Cerebellar cortex (tissue), 1 donor: ENCODE measurements around the gene RAP1GAP.

Source experiments
- DNase-seq: peaks from one replicate; pipeline ENCODE4 v3.0.0-alpha.2; 2015; ENCODE audit warnings: low spot score

Gene RAP1GAP

DNA sequence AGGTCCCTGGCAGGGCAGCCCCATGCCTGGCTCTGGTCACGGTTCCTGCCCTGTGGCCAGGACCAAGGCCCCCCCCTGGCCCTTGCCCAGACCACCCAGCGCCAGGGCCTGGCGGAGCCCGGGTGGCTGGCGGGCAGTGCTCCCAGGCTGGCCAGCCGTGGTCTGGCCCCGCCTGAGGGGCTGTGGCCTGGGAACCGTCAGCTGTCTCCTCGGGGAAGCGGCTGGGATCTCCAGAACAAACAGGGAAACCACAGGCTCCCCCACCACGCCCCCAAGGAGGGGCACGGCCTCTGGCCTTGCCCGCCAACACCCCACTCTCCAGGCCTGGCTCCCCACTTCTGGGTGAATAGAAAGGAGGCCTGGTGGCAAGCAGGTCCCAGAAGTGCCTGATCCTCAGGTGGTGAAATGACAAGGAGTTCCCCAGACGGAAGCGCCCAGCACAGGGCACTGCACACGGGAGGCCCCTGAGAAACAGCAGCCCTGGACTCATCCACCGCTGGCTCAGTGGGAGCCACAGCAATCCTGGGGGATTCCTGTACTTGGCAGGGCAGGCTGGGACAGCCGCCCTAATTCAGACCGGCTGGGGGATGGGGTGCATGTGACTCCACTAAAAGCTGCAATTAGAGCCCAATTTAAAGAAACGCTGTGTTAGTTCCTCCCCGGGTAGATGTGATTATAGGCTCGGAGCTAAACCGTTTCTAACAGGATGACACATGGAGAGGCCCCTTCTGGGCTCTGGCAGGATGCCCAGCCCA lies 78.9 kb downstream of the RAP1GAP start:
- peak; percentile 11 for DNase-seq

DNA sequence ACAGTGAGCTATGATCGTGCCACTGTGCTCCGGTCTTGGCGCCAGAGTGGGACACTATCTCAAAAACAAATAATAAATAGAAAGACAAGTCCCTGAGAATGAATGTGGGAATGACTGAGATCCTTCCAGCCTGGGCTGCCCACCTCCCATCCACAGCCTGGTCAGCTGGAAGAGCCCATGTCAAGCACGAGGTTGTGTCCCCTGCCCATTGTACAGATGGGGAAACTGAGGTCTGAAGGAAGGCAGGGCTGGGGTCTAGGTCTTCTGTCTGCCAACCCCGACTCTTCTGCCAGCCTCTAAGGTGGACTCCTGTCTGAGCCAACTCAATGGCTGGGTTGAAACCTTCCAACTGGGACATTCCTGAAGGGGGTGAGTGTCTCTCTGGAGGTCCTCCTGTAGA lies 79.5 kb downstream of the RAP1GAP start:
- no peak for DNase-seq

DNA sequence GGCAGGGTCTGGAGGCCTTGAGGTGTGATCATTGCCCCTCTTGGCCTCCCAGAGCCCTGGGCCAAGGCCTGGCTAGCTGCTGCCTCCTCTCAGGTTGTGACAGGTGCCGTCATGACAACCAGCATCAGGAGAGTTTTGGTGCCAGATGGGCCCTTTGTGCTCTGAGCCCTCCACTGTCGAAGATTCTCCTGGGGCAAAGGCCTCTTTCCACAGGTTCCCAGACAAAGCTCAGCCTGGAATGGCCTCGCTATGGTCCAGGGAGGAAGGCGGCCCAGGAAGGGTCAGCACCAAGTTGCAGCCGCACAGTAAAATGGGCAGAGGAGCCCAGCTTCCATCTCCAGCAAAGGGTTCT lies 81.6 kb downstream of the RAP1GAP start:
- no peak for DNase-seq

DNA sequence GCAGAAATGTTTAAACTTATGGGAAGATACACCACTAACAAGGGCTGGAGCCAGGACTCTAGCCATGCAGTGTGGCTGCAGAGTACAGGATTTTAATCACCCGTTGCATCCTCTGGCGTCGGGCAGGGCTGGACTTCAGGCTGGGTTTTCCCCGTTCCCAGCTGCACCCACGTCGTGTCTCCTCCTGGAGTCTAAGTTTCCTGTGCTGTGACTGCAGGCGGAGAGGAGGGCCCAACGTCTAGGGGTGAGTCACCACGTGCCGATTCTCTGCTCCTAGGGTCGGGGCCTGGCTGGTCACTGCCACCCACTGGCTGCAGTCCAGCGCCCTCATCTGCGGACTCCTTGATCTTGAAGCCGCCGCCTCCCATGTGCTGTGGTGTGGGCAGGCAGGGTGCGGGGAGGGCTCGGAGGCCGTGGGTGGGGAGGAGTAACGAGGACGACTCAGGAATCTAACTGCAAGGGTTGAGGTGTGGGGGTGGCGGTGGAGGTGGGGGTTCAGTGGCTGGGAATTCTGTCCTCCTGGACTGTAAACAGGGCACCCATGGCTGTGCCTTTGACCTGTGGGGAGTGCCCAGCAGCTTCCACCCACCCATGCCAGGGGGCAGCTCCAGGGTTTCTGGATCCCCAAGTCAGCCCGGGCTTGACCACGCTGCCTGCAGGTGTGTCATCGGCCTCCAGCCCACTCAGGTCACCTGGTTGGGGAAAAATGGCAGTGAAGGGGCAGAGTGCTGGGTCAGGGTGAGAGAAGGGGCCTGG lies 82.1 kb downstream of the RAP1GAP start:
- no peak for DNase-seq

DNA sequence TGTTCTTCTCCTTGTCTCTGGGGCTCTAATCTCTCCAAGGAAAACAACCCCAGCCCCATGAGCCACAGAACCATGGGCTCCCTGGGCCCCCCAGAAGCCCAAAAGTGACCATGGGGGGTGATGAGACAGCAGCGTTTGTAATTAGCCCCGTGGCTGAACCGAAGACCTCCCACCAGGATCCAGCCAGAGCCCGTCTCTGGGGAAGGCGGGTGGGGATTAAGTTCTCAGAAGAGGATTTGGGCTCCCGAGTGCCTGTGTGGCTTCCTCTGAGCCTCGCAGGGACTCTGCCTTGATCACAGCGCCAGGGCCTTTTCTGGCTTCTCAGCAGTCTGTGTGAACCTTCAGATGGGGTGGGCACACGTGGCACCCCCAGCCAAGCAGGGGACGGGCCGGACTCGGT lies 82.9 kb downstream of the RAP1GAP start:
- no peak for DNase-seq

DNA sequence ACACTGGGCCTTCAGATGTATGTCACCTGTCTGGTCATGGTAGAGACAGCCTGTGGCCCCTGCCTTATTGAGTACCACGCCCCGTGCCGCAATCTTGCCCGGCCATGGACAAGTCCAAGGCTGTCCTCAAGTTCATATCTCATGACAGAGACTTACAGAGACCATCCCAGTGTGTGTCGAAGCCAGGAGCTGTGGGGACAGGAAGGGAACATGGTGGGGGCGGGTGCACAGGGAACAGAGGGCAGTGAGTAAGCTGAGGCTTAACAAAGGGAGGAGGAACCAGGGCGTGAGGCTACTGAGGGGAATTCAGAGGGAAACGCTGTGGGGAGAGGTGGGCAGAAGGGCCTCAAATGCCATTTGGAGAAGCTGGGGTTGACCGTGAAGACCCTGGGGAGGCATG lies 84.1 kb downstream of the RAP1GAP start:
- no peak for DNase-seq

DNA sequence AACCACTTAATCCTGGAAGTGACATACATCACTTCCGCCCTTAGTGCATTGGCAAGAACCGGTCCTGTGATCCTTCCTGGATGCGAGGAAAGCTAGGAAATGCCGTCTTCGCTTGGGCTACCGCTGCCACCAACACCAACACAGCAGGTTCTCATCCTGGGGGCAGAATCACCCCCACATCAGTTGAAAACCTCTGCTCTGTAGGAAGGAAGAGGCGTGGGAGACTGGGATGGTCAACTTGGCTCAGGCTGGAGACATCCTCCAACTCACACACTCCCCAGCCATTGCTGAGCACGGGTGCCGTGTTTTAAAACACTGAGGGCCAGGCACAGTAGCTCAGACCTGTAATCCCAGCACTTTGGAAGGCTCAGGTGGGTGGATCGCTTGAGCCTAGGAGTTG lies 85.1 kb downstream of the RAP1GAP start:
- DNase-seq, result no peak

DNA sequence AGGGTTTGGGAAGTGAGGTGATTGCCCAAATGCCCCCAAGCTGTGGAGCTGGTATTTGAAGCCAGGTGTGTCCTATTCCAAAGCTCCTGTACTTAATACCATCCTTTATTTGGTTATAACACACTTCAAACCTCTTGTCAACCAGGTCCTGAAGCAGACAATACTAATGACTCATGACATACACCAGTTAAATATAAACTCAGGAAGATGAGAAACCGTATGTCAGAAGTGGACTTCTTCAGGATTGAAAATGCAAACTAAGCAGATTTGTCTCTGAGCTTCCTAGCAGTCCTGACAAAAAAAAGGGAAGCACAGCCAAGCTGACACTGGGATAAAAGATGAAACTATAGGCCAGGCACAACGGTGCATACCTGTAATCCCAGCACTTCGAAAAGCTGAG lies 89.4 kb downstream of the RAP1GAP start:
- DNase-seq, result no peak

DNA sequence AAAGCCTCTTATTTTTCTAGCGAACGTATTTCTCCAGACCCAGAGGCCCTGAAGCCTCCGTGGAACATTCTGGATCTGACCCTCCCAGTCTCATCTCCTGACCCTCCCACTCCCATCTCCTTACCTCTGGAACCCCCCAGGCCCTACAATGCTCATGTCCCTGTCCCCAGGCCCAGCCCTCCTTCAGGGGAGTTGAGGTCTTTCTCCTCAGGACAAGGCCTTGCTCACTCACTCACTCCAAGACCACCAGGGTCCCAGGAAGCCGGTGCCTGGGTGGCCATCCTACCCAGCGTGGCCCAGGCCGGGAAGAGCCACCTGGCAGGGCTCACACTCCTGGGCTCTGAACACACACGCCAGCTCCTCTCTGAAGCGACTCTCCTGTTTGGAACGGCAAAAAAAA lies 91.2 kb downstream of the RAP1GAP start:
- DNase-seq, result no peak

DNA sequence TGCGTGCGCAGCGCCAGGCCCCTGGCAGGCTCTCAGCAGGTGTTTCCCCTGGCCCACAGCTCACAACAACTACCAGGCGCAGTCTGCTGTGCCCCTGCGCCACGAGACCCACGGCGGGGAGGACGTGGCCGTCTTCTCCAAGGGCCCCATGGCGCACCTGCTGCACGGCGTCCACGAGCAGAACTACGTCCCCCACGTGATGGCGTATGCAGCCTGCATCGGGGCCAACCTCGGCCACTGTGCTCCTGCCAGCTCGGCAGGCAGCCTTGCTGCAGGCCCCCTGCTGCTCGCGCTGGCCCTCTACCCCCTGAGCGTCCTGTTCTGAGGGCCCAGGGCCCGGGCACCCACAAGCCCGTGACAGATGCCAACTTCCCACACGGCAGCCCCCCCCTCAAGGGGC lies 91.8 kb downstream of the RAP1GAP start:
- no peak for DNase-seq

DNA sequence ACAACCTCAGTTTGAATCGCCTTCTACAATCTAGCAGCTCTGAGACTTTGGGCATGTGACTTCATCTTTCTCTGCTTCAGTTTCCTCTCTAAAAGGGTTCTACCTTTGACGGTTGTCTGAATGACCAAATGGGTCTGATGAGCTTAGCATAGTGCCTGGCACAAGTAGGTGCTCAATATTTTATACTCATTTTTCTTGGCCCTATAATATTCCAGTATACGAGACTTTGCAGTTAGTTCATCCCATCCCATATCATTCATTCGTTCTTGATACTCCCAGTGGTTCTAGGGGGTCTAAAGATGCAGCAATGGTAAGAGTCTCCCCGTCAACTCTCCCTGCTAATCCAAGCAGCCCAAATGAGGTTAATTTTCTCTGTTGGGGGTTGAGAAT lies 92.4 kb downstream of the RAP1GAP start:
- no peak for DNase-seq

DNA sequence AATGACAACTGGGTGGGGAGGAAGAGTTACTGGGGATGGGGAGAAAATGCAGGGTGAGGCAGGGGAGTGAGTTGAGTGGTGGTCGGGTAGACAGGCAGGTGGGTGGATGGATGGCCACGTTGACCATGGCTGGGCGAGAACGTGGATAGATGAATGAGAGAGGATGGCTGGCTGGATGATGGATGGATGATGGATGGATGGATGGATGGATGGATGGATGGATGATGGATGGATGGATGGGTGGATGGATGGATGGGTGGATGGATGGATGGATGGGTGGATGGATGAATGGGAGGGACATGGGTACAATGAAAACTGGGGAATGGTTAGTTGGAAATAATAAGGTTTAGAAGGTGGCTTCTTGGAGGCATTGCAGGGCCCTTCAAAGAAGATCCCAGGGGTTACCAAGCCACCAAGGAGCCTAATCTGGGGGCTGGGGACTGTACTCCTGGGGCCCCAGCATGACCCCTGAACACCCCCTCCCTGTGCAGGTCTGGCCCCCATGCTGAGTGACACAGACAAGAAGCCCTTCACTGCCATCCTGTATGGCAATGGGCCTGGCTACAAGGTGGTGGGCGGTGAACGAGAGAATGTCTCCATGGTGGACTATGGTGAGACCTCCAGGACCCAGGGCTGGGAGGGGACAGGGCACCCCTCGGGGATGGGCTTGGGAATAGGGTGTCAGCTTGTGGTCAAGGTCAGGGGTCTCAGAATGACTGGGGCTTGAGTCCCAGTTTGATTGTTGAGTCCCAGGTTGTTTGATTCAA lies 92.9 kb downstream of the RAP1GAP start:
- no peak for DNase-seq

DNA sequence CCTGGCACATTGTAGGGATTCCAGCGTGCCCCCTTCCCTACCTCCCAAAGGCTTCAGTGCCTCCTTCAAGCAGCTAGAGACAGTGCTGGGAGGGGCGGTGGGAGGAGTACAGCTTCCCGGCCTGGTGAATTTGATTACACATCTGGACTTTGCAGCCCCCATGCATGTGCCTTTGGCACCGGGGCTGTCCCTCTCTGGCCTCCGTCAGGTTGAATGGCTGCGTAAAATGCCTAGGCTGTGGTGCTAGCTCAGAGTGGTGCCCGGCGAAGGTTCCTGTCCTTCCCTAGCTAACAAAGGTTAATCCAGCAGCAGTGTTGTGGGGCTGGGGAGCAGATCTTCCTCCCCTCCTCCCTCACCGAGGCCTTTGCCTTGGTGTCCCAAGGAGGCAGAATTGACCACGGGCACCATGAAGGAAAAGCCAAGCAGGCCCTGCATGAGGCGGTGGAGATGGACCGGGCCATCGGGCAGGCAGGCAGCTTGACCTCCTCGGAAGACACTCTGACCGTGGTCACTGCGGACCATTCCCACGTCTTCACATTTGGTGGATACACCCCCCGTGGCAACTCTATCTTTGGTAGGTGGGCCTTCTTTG lies 93.7 kb downstream of the RAP1GAP start:
- no peak for DNase-seq

DNA sequence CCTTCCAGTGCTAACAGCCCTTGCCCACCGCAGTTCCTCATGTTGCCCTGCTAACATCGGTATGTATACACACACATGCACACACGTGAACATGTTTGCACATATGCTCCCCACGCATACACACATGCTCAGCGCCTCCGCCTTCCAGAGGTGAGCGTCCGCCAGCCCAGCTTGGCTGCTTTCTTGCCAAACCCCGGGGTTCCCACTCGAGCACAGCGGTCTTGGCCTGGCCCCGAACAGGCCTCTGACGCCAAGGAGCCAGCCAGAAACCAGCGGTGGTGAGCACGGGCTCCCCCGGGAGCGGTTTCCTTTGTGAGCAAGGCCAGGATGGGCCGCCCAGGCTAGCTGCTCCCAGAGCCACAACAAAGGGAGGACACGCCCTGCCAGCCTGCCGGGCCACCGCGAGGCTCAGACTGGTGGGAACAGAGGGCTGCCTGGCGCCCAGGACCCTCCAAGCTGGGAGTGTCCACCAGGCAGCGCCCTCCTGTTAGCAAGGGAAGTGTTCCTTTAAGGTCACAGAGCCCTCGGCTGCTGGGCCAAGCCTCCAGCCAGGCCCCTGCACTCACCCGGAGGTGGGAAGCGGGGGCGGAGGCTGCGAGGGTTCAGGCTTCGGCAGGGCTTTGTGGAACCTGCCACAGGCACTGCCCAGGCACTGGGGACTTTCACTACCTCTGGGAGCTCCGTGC lies 94.5 kb downstream of the RAP1GAP start:
- no peak for DNase-seq

DNA sequence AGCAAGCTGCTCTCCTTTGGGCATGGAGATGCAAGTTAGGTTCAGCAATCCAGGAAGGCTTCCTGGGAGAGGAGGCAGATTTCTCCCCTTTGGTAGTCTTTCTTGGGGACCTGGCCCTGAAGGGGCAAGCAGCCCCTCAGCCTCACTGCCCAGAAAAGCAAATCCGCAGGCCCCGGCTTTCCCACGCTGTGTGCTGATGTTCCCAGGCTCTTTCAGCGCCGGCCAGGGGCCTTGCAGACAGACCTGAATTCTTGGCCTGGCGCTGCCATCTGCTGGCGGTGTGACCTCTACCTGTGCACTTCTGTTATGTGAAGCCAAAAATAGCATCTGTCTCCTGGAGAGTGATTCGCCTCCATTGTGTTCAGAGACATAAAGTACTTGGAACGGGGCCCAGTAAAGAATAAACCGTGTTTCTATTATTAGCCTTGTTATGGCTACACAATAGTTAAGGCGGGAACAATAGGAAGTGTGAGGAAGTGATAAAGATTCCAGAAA lies 95.1 kb downstream of the RAP1GAP start:
- peak; percentile 95 for DNase-seq

DNA sequence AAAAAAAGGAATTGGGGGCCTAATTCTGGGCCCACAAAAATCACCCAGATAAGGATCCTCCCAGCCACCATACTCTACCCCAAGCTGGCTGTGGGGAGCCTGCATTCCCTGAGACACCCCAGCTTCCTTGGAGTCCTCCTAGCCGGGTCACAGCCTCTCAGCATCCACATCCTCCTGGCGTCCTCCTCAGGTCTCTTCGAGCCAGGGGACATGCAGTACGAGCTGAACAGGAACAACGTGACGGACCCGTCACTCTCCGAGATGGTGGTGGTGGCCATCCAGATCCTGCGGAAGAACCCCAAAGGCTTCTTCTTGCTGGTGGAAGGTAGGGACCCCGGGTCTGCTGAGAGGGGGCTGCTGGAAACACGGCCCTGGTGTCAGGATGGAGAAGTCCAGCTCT lies 95.7 kb downstream of the RAP1GAP start:
- DNase-seq, result no peak

DNA sequence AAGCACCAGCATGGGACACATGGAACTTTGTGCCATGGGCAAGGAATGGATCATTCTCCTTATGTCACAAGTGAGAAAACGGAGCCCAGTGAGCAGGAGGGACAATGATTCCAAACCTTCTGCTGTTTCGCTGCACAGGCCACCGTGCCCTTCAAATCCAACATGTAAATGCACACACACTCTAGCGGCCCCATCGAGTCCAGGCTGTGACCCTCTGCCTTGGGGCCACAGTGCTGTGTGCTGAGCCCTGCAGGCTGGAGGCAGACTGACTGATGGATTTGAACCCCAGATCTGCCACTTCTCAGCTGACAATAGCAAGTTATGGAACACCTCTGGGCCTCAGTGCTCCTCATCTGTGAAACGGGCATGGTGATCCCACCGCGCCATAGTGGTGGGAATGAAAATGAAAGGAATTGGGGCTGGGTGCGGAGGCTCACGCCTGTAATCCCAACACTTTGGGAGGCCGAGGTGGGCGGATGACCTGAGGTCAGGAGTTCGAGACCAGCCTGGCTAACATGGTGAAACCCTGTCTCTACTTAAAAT lies 96.4 kb downstream of the RAP1GAP start:
- DNase-seq, result no peak

DNA sequence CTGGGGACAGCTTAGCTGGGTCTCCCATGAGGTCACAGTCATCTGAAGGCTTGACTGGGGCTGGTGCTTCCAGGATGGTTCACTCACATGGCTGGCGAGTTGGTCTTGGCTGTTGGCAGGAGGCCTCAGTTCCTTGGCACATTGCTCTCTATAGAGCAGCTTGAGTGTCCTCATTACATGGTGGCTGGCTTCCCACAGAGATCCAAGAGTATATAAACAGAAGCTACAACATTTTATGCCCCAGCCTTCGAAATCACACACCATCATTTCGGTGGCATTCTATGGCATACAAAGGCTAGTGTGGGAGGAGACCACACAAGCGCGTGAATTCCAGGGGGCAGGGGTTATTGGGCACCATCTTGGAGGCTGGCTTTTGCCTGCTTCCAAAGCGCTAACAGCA lies 96.9 kb downstream of the RAP1GAP start:
- peak; percentile 19 for DNase-seq

DNA sequence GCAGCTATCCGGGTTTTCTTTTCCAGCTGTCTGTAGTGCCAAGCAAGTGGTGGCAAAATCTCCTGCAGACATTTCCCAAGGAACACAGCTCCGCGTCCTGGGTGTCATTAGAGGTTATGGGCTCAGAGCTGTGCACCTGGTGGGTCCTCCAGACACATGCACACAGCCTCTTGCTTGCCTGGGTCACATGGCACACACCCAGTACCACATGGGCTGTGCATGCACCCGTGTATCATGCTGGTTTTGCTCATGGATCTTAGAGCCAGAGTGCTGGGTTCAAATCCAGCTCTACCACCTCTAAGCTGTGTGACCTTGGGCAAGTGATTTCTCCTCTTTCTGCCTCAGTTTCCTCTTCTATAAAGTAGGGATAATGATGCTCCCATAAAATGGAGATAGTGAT lies 98.3 kb downstream of the RAP1GAP start:
- no peak for DNase-seq

DNA sequence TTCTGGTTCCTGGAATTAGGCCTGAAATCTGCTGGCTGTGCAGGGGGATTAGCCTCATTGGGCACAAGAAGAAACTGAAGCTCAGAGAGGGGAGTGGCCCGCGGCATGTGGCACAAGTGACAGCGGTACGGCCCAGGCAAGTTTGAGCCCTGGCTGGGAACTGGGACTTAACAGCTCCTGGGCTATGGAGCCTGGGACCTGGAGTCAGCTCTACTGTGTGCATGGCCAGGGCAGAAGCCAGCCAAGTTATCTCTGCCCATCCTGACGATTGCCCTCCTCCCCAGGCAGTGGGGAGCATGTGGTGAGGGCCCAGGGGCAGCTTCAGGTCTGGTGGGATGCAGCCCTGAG lies 98.7 kb downstream of the RAP1GAP start:
- DNase-seq, result no peak

DNA sequence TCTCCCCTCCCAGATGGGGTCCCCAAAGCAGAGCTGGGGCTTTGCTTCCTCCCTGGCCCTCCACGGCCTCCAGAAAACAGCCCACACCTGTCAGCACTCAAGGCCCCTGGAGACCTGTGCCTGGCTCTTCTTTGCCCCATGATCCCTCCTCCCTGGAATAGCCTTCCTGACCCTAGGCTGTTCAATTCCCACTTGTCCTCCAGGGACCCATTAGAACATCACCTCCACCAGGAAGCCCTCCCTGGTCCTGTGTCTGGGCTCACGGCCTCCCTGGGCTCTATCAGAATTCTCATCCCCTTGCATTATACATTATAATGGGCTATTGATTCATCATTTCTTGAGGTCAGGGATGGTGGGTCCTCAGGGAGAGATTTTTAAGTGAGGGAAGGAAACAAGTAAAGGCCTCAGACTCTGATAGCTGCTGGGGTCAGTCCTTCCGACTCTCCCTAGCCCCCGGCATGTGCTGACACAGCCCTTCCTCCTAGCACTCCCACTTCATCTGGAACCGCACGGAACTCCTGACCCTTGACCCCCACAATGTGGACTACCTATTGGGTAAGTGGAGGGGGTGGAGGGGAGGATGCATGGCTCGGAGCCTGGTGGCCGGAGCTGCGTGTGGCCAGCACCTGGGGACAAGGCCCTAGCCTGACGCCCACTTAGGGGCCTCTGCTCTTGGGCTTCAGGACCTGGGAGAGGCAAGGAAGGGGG lies 99.2 kb downstream of the RAP1GAP start:
- no peak for DNase-seq
